GM12878 (cell line): ENCODE measurements around the gene MPC1. TPM values are rescaled to one million over a fixed set of nuclear protein-coding genes. Genes with fewer than 3 reads are reported as not detected.

Experiments used
- ATF2 ChIP-seq: IDR thresholded peaks from 2 replicates; pipeline ENCODE4 v1.6.1; 2012; ENCODE audit warnings: low read length, inconsistent platforms
- ATF7 ChIP-seq: fragments of 450-650 bp; IDR thresholded peaks from 2 replicates; pipeline ENCODE4 v1.6.1; 2016; ENCODE audit warnings: low read depth, mild to moderate bottlenecking
- CHD1 ChIP-seq: IDR thresholded peaks from 2 replicates; pipeline ENCODE4 v1.6.1; 2012; ENCODE audit warnings: low read depth, low read length, improper control_type of control experiment
- CHD4 ChIP-seq: fragments of 200-600 bp; sonication (generic); IDR thresholded peaks from 2 replicates; pipeline ENCODE4 v1.6.1; 2016; ENCODE audit warnings: mild to moderate bottlenecking
- EGR1 ChIP-seq, 2 experiments: IDR thresholded peaks; 1 replicate in 1 of 2; 2 replicates in 1 of 2; pipeline ENCODE4 v1.6.1; 2011 to 2012; ENCODE audit warnings: low read depth in 2 of 2, low read length in 2 of 2, borderline replicate concordance in 1 of 2, mild to moderate bottlenecking in 1 of 2, moderate library complexity in 1 of 2
- ETV6 ChIP-seq, 2 experiments: fragments of 450-650 bp in 1 of 2; IDR thresholded peaks in 1 of 2; conservative IDR thresholded peaks in 1 of 2; 2 replicates each; pipeline ENCODE4 v1.6.1; 2014; ENCODE audit warnings: antibody characterized with exemption in 1 of 2, borderline replicate concordance in 1 of 2, low read depth in 1 of 2, mild to moderate bottlenecking in 1 of 2, moderate library complexity in 1 of 2
- HDAC2 ChIP-seq: fragments of 200-600 bp; sonication (generic); IDR thresholded peaks from 2 replicates; pipeline ENCODE4 v1.6.1; 2017
- NFYB ChIP-seq: IDR thresholded peaks from 2 replicates; pipeline ENCODE4 v1.6.1; 2011; ENCODE audit warnings: low read depth, mild to moderate bottlenecking, low read length, improper control_type of control experiment, moderate library complexity; ENCODE audit not compliant: insufficient read depth
- NR2C2 ChIP-seq: IDR thresholded peaks from 2 replicates; pipeline ENCODE4 v1.6.1; 2011; ENCODE audit warnings: borderline replicate concordance, low read depth; ENCODE audit not compliant: control insufficient read depth, insufficient read length
- PAX8 ChIP-seq: fragments of 450-650 bp; IDR thresholded peaks from 2 replicates; pipeline ENCODE4 v1.6.1; 2017; ENCODE audit warnings: mild to moderate bottlenecking, moderate library complexity
- PML ChIP-seq: IDR thresholded peaks from 2 replicates; pipeline ENCODE4 v1.6.1; 2012; ENCODE audit warnings: low read length, inconsistent platforms
- RELA ChIP-seq: fragments of 450-650 bp; IDR thresholded peaks from 2 replicates; pipeline ENCODE4 v1.8.0; 2014; ENCODE audit warnings: borderline replicate concordance; ENCODE audit not compliant: partially characterized antibody
- SMAD1 ChIP-seq: fragments of 450-650 bp; IDR thresholded peaks from 2 replicates; pipeline ENCODE4 v1.6.1; 2018; ENCODE audit warnings: mild to moderate bottlenecking, low read depth; ENCODE audit not compliant: partially characterized antibody
- TCF3 ChIP-seq: IDR thresholded peaks from 2 replicates; pipeline ENCODE4 v1.6.1; 2012; ENCODE audit warnings: low read depth, mild to moderate bottlenecking, low read length, borderline replicate concordance; ENCODE audit not compliant: insufficient read depth
- TCF7 ChIP-seq: IDR thresholded peaks from 2 replicates; pipeline ENCODE4 v1.6.1; 2014; ENCODE audit warnings: antibody characterized with exemption, borderline replicate concordance
- WRNIP1 ChIP-seq: IDR thresholded peaks from 2 replicates; pipeline ENCODE4 v1.6.1; 2011; ENCODE audit warnings: low read depth, low read length, improper control_type of control experiment, borderline replicate concordance
- YBX1 ChIP-seq: fragments of 450-650 bp; IDR thresholded peaks from 2 replicates; pipeline ENCODE4 v1.6.1; 2016; ENCODE audit warnings: antibody characterized with exemption
- polyA plus RNA-seq, 11 experiments: library from polyadenylated mRNA; depleted of rRNA in 4 of 11; unstranded in 6 of 11; stranded (reverse) in 5 of 11; fragments of >200 nt; fragmentation: Nextera tagmentation in 4 of 11; fragmentation: Illumina TruSeq in 1 of 11; extraction: Ambion mirVana in 4 of 11; extraction: Trizol in 1 of 11; gene quantifications; 1 replicate in 1 of 11; 2 replicates in 10 of 11; pipeline versions ENCODE4 v1.2.1 to v1.2.3, GENCODE V29; 2011 to 2016; ENCODE audit warnings: inconsistent platforms in 2 of 11, missing spikeins in 2 of 11, low read depth in 1 of 11
- total RNA-seq, 4 experiments: library from RNA; depleted of rRNA in 3 of 4; stranded (reverse); fragments of >200 nt in 3 of 4; fragmentation: Illumina TruSeq in 1 of 4; extraction: Trizol in 1 of 4; gene quantifications; 2 replicates each; pipeline versions ENCODE4 v1.2.1 to v1.2.3, GENCODE V29; 2013 to 2021
- TF ChIP-seq, protein P1 (sequence below): fragments of 450-650 bp; IDR thresholded peaks from 2 replicates; pipeline ENCODE4 v1.6.1; 2017; ENCODE audit warnings: mild to moderate bottlenecking, moderate library complexity
- TF ChIP-seq, protein P2 (sequence below): fragments of 450-650 bp; IDR thresholded peaks from 2 replicates; pipeline ENCODE4 v1.6.1; 2016; ENCODE audit warnings: mild to moderate bottlenecking
- TF ChIP-seq, protein P3 (sequence below): fragments of 150-350 bp; IDR thresholded peaks from 2 replicates; pipeline ENCODE4 v1.6.1; 2014; ENCODE audit warnings: mild to moderate bottlenecking, low read depth, low read length

The MPC1 gene
- total and polyA plus RNA-seq, 10 of the 15 experiments (the other 5 are each of a cell fraction or from before 2014, with no cell fraction given), result 53.2 to 177 (median 78.8) TPM

GRCh38 chr6:166342349-166343149, 40.2 kb downstream of the MPC1 start, which contains the start of gene SFT2D1 (continued):
- TF ChIP-seq, protein P1, sequence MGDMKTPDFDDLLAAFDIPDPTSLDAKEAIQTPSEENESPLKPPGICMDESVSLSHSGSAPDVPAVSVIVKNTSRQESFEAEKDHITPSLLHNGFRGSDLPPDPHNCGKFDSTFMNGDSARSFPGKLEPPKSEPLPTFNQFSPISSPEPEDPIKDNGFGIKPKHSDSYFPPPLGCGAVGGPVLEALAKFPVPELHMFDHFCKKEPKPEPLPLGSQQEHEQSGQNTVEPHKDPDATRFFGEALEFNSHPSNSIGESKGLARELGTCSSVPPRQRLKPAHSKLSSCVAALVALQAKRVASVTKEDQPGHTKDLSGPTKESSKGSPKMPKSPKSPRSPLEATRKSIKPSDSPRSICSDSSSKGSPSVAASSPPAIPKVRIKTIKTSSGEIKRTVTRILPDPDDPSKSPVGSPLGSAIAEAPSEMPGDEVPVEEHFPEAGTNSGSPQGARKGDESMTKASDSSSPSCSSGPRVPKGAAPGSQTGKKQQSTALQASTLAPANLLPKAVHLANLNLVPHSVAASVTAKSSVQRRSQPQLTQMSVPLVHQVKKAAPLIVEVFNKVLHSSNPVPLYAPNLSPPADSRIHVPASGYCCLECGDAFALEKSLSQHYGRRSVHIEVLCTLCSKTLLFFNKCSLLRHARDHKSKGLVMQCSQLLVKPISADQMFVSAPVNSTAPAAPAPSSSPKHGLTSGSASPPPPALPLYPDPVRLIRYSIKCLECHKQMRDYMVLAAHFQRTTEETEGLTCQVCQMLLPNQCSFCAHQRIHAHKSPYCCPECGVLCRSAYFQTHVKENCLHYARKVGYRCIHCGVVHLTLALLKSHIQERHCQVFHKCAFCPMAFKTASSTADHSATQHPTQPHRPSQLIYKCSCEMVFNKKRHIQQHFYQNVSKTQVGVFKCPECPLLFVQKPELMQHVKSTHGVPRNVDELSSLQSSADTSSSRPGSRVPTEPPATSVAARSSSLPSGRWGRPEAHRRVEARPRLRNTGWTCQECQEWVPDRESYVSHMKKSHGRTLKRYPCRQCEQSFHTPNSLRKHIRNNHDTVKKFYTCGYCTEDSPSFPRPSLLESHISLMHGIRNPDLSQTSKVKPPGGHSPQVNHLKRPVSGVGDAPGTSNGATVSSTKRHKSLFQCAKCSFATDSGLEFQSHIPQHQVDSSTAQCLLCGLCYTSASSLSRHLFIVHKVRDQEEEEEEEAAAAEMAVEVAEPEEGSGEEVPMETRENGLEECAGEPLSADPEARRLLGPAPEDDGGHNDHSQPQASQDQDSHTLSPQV, result no peak
- TF ChIP-seq SMAD1, result no peak
- TF ChIP-seq NFYB, result no peak
- no peak; the same call in 1 of the 2 replicates for TF ChIP-seq TCF7
- TF ChIP-seq ATF7, result peak; percentile 51; the same call in 1 of the 2 replicates
- no peak for TF ChIP-seq CHD1
- TF ChIP-seq, protein P2, sequence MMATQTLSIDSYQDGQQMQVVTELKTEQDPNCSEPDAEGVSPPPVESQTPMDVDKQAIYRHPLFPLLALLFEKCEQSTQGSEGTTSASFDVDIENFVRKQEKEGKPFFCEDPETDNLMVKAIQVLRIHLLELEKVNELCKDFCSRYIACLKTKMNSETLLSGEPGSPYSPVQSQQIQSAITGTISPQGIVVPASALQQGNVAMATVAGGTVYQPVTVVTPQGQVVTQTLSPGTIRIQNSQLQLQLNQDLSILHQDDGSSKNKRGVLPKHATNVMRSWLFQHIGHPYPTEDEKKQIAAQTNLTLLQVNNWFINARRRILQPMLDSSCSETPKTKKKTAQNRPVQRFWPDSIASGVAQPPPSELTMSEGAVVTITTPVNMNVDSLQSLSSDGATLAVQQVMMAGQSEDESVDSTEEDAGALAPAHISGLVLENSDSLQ, result peak; percentile 65
- TF ChIP-seq WRNIP1, result no peak
- peak; percentile 85; the same call in 1 of the 2 replicates for TF ChIP-seq TCF3
- TF ChIP-seq ATF2, result no peak; the same call in 1 of the 2 replicates
- TF ChIP-seq, protein P3, sequence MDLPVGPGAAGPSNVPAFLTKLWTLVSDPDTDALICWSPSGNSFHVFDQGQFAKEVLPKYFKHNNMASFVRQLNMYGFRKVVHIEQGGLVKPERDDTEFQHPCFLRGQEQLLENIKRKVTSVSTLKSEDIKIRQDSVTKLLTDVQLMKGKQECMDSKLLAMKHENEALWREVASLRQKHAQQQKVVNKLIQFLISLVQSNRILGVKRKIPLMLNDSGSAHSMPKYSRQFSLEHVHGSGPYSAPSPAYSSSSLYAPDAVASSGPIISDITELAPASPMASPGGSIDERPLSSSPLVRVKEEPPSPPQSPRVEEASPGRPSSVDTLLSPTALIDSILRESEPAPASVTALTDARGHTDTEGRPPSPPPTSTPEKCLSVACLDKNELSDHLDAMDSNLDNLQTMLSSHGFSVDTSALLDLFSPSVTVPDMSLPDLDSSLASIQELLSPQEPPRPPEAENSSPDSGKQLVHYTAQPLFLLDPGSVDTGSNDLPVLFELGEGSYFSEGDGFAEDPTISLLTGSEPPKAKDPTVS, result no peak
- no peak for TF ChIP-seq NR2C2
- TF ChIP-seq RELA, result no peak
- TF ChIP-seq PML, result peak; percentile 94
- TF ChIP-seq ETV6 (conservative IDR thresholded peaks at IDR 0.05 in 1 of 2, IDR thresholded peaks at IDR 0.05 in 1 of 2; ENCODE audit: borderline replicate concordance in 1 of 2, low read depth in 1 of 2), result peak in 1 of 2 experiments; percentile 96; a peak in 2 of 4 replicates
- TF ChIP-seq CHD4, result no peak
- TF ChIP-seq PAX8, result no peak
- TF ChIP-seq HDAC2, result no peak
- peak in 1 of 2 experiments; percentile 89; a peak in 2 of 3 replicates for TF ChIP-seq EGR1 (IDR thresholded peaks at IDR 0.05; ENCODE audit: borderline replicate concordance in 1 of 2, low read depth in 2 of 2, low read length in 2 of 2)
- no peak for TF ChIP-seq YBX1
